ENCODE measurements around the gene TRANK1.
A peak's percentile ranks its signal among the peaks of the same experiment; 100 is the strongest.
"Not testable (repeated sequence)": the region's sequence is repeated elsewhere in the genome, so short reads cannot be mapped to it uniquely, and the experiment has no call there.

TRANK1 gene

DNA sequence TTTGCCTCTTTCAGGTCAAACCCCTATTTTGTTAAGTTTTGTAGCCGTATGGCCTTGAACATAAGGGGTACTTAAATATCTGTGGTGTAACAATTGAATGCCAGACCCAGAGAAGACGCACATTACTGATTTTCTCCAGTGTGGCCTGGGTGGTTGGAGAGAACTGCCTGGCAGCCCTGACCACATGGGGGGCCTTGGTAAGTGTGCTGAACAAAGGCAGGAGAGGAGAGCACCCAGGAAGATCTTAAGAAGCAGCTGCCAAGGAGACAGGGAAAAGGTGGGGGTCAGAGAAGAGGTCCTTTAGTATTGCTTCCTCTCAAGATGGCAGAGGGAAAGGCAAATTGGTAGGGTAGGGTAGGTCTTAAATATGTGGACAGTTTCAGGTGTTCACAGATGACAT lies 35.7 kb downstream of the TRANK1 start:
- H3K4me3 ChIP-seq (replicated peaks in 1 of 2; ENCODE audit: low read depth in 2 of 2, low read length in 2 of 2) = no peak overlapping the region
- DNase-seq (ENCODE audit: low read depth in 2 of 2) = no peak
- TF ChIP-seq, protein P1, sequence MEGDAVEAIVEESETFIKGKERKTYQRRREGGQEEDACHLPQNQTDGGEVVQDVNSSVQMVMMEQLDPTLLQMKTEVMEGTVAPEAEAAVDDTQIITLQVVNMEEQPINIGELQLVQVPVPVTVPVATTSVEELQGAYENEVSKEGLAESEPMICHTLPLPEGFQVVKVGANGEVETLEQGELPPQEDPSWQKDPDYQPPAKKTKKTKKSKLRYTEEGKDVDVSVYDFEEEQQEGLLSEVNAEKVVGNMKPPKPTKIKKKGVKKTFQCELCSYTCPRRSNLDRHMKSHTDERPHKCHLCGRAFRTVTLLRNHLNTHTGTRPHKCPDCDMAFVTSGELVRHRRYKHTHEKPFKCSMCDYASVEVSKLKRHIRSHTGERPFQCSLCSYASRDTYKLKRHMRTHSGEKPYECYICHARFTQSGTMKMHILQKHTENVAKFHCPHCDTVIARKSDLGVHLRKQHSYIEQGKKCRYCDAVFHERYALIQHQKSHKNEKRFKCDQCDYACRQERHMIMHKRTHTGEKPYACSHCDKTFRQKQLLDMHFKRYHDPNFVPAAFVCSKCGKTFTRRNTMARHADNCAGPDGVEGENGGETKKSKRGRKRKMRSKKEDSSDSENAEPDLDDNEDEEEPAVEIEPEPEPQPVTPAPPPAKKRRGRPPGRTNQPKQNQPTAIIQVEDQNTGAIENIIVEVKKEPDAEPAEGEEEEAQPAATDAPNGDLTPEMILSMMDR (IDR thresholded peaks at IDR 0.05; ENCODE audit: low read depth, low read length) = no peak

DNA sequence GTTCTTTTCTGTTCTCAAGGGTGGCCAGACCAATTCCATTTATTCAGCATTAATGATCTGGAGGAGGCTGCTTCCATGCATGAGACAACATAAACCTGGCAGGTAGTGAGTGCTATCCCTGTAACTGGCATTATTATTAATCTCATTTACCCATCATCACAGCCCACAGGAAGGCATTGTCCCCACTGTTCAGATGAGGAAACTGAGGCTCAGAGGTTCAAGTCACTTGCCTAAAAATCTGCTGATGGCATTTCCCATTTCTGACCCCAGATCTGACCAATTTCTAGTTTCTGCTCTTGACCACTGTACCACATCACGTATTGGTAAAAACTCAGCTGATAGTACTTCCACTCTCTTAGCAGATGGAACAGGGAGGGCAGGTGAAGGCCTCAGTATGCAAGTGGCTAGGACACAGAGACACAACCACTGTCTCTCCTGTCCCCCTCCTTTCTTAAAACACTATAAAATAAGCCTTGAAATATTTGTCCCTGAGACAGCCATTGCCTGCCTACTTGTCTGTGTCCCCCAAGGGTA lies 36.1 kb downstream of the TRANK1 start:
- DNase-seq (ENCODE audit: low read depth in 2 of 2) = no peak
- H3K4me3 ChIP-seq (replicated peaks in 1 of 2; ENCODE audit: low read depth in 2 of 2, low read length in 2 of 2) = peak overlapping the region; percentile 43 to 48
- TF ChIP-seq, protein P1 (IDR thresholded peaks at IDR 0.05; ENCODE audit: low read depth, low read length) = no peak

GRCh38 chr3:36907911-36908646 lies 36.8 kb downstream of the TRANK1 start:
- H3K4me3 ChIP-seq (replicated peaks in 1 of 2; ENCODE audit: low read depth in 2 of 2, low read length in 2 of 2) = peak overlapping the region; percentile 43 to 48
- TF ChIP-seq, protein P1 (IDR thresholded peaks at IDR 0.05; ENCODE audit: low read depth, low read length) = no peak
- peak; percentile 73 to 80 for DNase-seq (ENCODE audit: low read depth in 2 of 2)

DNA sequence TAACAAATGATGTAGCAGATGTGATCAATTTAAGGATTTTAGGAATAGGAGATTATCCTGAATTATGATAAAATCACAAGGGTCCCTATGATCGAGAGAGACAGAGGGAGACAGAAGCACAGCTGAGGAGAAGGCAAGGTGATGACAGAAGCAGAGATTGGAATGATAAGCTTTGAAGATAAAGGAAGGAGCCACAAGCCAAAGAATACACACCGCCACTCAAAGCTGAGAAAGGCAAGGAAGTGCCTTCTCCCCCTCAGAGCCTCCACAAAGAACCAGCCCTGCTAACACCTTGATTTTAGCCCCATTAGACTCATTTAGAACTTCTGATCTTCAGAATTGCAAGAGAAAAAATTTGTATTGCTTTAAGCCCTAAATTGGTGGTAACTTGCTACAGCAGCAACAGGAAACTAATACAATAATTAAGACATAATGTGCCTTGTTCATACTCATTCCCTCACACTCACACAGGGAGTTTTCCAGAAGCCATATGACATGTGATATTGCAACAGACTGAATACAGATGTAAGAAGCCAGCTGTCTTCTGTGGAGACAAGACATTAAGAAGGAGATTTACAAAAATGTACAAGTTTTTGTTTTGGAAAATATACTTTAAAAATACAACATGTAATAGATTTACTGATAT lies 38.2 kb downstream of the TRANK1 start:
- H3K4me3 ChIP-seq (replicated peaks in 1 of 2; ENCODE audit: low read depth in 2 of 2, low read length in 2 of 2) = no peak overlapping the region
- DNase-seq (ENCODE audit: low read depth in 2 of 2) = peak; percentile 73 to 78
- TF ChIP-seq, protein P1 (IDR thresholded peaks at IDR 0.05; ENCODE audit: low read depth, low read length) = no peak

GRCh38 chr3:36905545-36905944 lies 39.3 kb downstream of the TRANK1 start:
- H3K4me3 ChIP-seq (replicated peaks in 1 of 2; ENCODE audit: low read depth in 2 of 2, low read length in 2 of 2) = no peak overlapping the region
- no peak for DNase-seq (ENCODE audit: low read depth in 2 of 2)
- TF ChIP-seq, protein P1 (IDR thresholded peaks at IDR 0.05; ENCODE audit: low read depth, low read length) = no peak

- TF ChIP-seq, protein P1 (IDR thresholded peaks at IDR 0.05; ENCODE audit: low read depth, low read length) = peak; percentile 61
- no peak overlapping the region for H3K4me3 ChIP-seq (replicated peaks in 1 of 2; ENCODE audit: low read depth in 2 of 2, low read length in 2 of 2)
- peak; percentile 48 to 49 for DNase-seq (ENCODE audit: low read depth in 2 of 2)
Observed at GRCh38 chr3:36904641-36905040, 40.2 kb downstream of the TRANK1 start.

DNA sequence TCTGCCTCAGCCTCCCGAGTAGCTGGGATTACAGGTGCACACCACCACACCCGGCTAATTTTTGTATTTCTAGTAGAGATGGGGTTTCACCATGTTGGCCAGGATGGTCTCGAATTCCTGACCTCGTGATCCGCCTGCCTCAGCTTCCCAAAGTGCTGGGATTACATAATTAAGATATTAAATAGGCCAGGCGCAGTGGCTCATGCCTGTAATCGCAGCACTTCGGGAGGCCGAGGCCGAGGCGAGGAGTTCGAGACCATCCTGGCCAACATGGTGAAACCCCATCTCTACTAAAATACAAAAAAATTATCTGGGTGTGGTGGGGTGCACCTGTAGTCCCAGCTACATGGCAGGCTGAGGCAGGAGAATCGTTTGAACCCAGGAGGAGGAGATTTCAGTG lies 40.8 kb downstream of the TRANK1 start:
- not testable (repeated sequence) for DNase-seq (ENCODE audit: low read depth in 2 of 2); H3K4me3 ChIP-seq (replicated peaks in 1 of 2; ENCODE audit: low read depth in 2 of 2, low read length in 2 of 2)

Data from cardiac fibroblast (primary cell).